CD4-positive, alpha-beta T cell (primary cell): ENCODE results near the gene ACMSD. TPM values are rescaled to one million over a fixed set of nuclear protein-coding genes. Genes with fewer than 3 reads are reported as not detected.

Source experiments
- ATAC-seq: fragments of 200-7000 bp; cut with Tn5 transposase; one replicate; pipeline ENCODE4 v1.10.0; 2022; ENCODE audit warnings: mild to moderate bottlenecking; ENCODE audit not compliant: poor library complexity
- CTCF ChIA-PET: fragments of 350-600 bp; sonication (Branson Sonifier 250); formaldehyde crosslinking; loops from one replicate; lab custom pipeline; 2021; ENCODE audit warnings: antibody characterized with exemption, inconsistent platforms; lab: Charles Lee
- POLR2A ChIA-PET: fragments of 350-600 bp; sonication (Branson Sonifier 250); formaldehyde crosslinking; loops from one replicate; lab custom pipeline; 2021; ENCODE audit warnings: antibody characterized with exemption, inconsistent platforms; lab: Charles Lee
- DNase-seq, 14 experiments: peaks; one replicate each; pipeline ENCODE4 v3.0.0-alpha.2; 2013 to 2020; ENCODE audit warnings: mixed read lengths in 2 of 14
- H3K27ac ChIP-seq, 2 donors: one replicate each; pipeline versions ENCODE4 v1.5.1 to v1.7.0; 2013; ENCODE audit warnings: low read length in 2 of 2, low read depth in 1 of 2, mild to moderate bottlenecking in 1 of 2
- H3K27me3 ChIP-seq, 2 experiments: 1 replicate in 1 of 2; 2 replicates in 1 of 2; pipeline versions ENCODE4 v1.6.1 to v1.7.0; 2013; ENCODE audit warnings: low read length in 2 of 2, control low read depth in 1 of 2, mild to moderate bottlenecking in 1 of 2, moderate library complexity in 1 of 2; ENCODE audit not compliant: insufficient read depth in 2 of 2, control insufficient read depth in 1 of 2
- H3K36me3 ChIP-seq: one replicate; pipeline ENCODE4 v1.6.1; 2013; ENCODE audit warnings: low read length, control low read depth; ENCODE audit not compliant: insufficient read depth
- H3K4me1 ChIP-seq: one replicate; pipeline ENCODE4 v1.6.1; 2013; ENCODE audit warnings: low read length, control low read depth; ENCODE audit not compliant: insufficient read depth
- H3K4me3 ChIP-seq: one replicate; pipeline ENCODE4 v1.5.1; 2013; ENCODE audit warnings: mild to moderate bottlenecking, low read length, moderate library complexity
- H3K9me3 ChIP-seq, 2 experiments: 1 replicate in 1 of 2; 2 replicates in 1 of 2; pipeline versions ENCODE4 v1.6.1 to v1.7.0; 2013; ENCODE audit warnings: low read length in 2 of 2, mild to moderate bottlenecking in 2 of 2, control low read depth in 1 of 2, moderate library complexity in 1 of 2; ENCODE audit not compliant: control insufficient read depth in 1 of 2, insufficient read depth in 1 of 2
- H3K27ac Mint-ChIP-seq: one replicate; pipeline ENCODE4 v1.8.0; 2020; ENCODE audit warnings: mixed read lengths
- H3K27me3 Mint-ChIP-seq: one replicate; pipeline ENCODE4 v1.8.0; 2021; ENCODE audit warnings: mixed read lengths
- H3K36me3 Mint-ChIP-seq: one replicate; pipeline ENCODE4 v1.8.0; 2021; ENCODE audit warnings: low read depth, mixed read lengths
- H3K4me1 Mint-ChIP-seq: one replicate; pipeline ENCODE4 v1.8.0; 2021; ENCODE audit warnings: low read depth, mixed read lengths
- H3K4me3 Mint-ChIP-seq: one replicate; pipeline ENCODE4 v1.8.0; 2020; ENCODE audit warnings: mild to moderate bottlenecking, mixed read lengths
- H3K9me3 Mint-ChIP-seq: one replicate; pipeline ENCODE4 v1.8.0; 2020; ENCODE audit warnings: mixed read lengths
- CTCF ChIP-seq: fragments of 200-600 bp; IDR thresholded peaks from one replicate; pipeline ENCODE4 v1.8.0; 2022; ENCODE audit warnings: antibody characterized with exemption, mild to moderate bottlenecking
- intact Hi-C, 2 experiments: fragments of 100-400 bp; cut with DNase I in 1 of 2; cut with micrococcal nuclease in 1 of 2; formaldehyde crosslinking; loops; one replicate each; pipeline versions ENCODE4 v1.15.1 to v1.9.0; 2023 to 2025; cut with DNase I, micrococcal nuclease
- total RNA-seq, 174 experiments: library from RNA in 2 of 174; stranded (reverse) in 2 of 174; gene quantifications; one replicate each; pipeline ENCODE4 v1.2.3 and lab custom pipeline; 2021 to 2026

Gene ACMSD
- total RNA-seq, 2 experiments from 2014 or later, result not detected

GRCh38 chr2:134863446-134863845, 25.0 kb downstream of the ACMSD start:
- H3K9me3 ChIP-seq, result no peaks in the 10 kb centered on the region
- H3K27me3 Mint-ChIP-seq, result no peaks in the 10 kb centered on the region
- DNase-seq (no peak), ATAC-seq (no peak)
- H3K36me3 Mint-ChIP-seq, result no peaks in the 10 kb centered on the region
- no peak overlapping the region for H3K4me3 Mint-ChIP-seq
- H3K4me1 ChIP-seq, result no peaks in the 10 kb centered on the region
- no peaks in the 10 kb centered on the region for H3K27me3 ChIP-seq
- H3K36me3 ChIP-seq, result no peaks in the 10 kb centered on the region
- no peak for TF ChIP-seq CTCF
- intact Hi-C loops, result no loop called here
- no peaks in the 10 kb centered on the region for H3K9me3 Mint-ChIP-seq
- H3K4me3 ChIP-seq, result no peak overlapping the region
- ChIA-PET CTCF (no interaction called here), POLR2A (no interaction called here)
- no peaks in the 10 kb centered on the region for H3K4me1 Mint-ChIP-seq
- H3K27ac Mint-ChIP-seq, result no peak overlapping the region
- no peak overlapping the region for H3K27ac ChIP-seq

- Mint-ChIP-seq H3K27me3 (no peaks in the 10 kb centered on the region), H3K4me3 (no peak overlapping the region), H3K27ac (no peak overlapping the region), H3K36me3 (no peaks in the 10 kb centered on the region), H3K4me1 (no peaks in the 10 kb centered on the region), H3K9me3 (no peaks in the 10 kb centered on the region)
- no peaks in the 10 kb centered on the region for H3K4me1 ChIP-seq
- no peaks in the 10 kb centered on the region for H3K36me3 ChIP-seq
- no peak overlapping the region for H3K27ac ChIP-seq
- intact Hi-C loops, result no loop called here
- H3K27me3 ChIP-seq, result no peaks in the 10 kb centered on the region
- TF ChIP-seq CTCF, result no peak
- no peaks in the 10 kb centered on the region for H3K9me3 ChIP-seq
- POLR2A ChIA-PET, result no interaction called here
- CTCF ChIA-PET, result no interaction called here
- DNase-seq (no peak), ATAC-seq (no peak)
- no peak overlapping the region for H3K4me3 ChIP-seq
Measured at GRCh38 chr2:134865067-134865787, 26.8 kb downstream of the ACMSD start.

GRCh38 chr2:134866498-134867099, 28.2 kb downstream of the ACMSD start:
- no peak for TF ChIP-seq CTCF
- intact Hi-C loops, result no loop called here
- ChIA-PET POLR2A (no interaction called here), CTCF (no interaction called here)
- DNase-seq, result no peak
- Mint-ChIP-seq H3K27ac (no peak overlapping the region), H3K4me1 (no peaks in the 10 kb centered on the region), H3K4me3 (no peak overlapping the region), H3K9me3 (no peaks in the 10 kb centered on the region), H3K36me3 (no peaks in the 10 kb centered on the region), H3K27me3 (no peaks in the 10 kb centered on the region)
- Histone ChIP-seq H3K9me3 (no peaks in the 10 kb centered on the region), H3K36me3 (no peaks in the 10 kb centered on the region), H3K4me3 (no peak overlapping the region), H3K27ac (no peak overlapping the region), H3K27me3 (no peaks in the 10 kb centered on the region), H3K4me1 (no peaks in the 10 kb centered on the region)
- no peak for ATAC-seq
